ENCODE data around the gene AK8. TPM values are rescaled to one million over a fixed set of nuclear protein-coding genes. Genes with fewer than 3 reads are reported as not detected.

Gene AK8
- total RNA-seq, 1 experiment from 2014 or later = 0.88 TPM

GRCh38 chr9:132861666-132862065 lies 16.4 kb downstream of the AK8 start:
- ChIA-PET POLR2A (no interaction called here), CTCF (no interaction called here)
- no peaks in the 10 kb centered on the region for H3K9me3 Mint-ChIP-seq (ENCODE audit: unreplicated experiment)
- Histone ChIP-seq H3K36me3 (ENCODE audit: control insufficient read depth, insufficient read depth, low read length) (no peaks in the 10 kb centered on the region), H3K27me3 (replicated peaks; ENCODE audit: control insufficient read depth, insufficient read depth, low read length) (no peaks in the 10 kb centered on the region; the same call in 1 of the 2 replicates), H3K4me1 (no peaks in the 10 kb centered on the region), H3K9me3 (no peaks in the 10 kb centered on the region), H3K4me3 (ENCODE audit: low read depth, low read length) (no peak overlapping the region)
- H3K4me3 Mint-ChIP-seq (ENCODE audit: unreplicated experiment) = no peak overlapping the region
- no peak for TF ChIP-seq CTCF (IDR thresholded peaks at IDR 0.05; ENCODE audit: insufficient read depth in 1 of 2, low read depth in 1 of 2, low read length in 1 of 2, severe bottlenecking in 1 of 2, unreplicated experiment in 1 of 2)
- H3K27ac Mint-ChIP-seq (ENCODE audit: unreplicated experiment) = no peak overlapping the region
- DNase-seq = no peak
- intact Hi-C loops (cut with micrococcal nuclease; ENCODE audit: unreplicated experiment) = no loop called here
- peaks cover 3% of the 10 kb centered on the region for H3K27me3 Mint-ChIP-seq (ENCODE audit: insufficient read depth, unreplicated experiment)
- BruUV-seq (replicated peaks) = no TSS peak
- no peaks in the 10 kb centered on the region for H3K36me3 Mint-ChIP-seq (ENCODE audit: insufficient read depth, unreplicated experiment)
- H3K4me1 Mint-ChIP-seq (ENCODE audit: low read depth, unreplicated experiment) = no peaks in the 10 kb centered on the region

GRCh38 chr9:132858751-132859150 lies 19.3 kb downstream of the AK8 start:
- BruUV-seq (replicated peaks) = no TSS peak
- H3K9me3 Mint-ChIP-seq (ENCODE audit: unreplicated experiment) = no peaks in the 10 kb centered on the region
- no peaks in the 10 kb centered on the region for H3K4me1 ChIP-seq
- H3K36me3 ChIP-seq (ENCODE audit: control insufficient read depth, insufficient read depth, low read length) = no peaks in the 10 kb centered on the region
- POLR2A ChIA-PET = no interaction called here
- no peak overlapping the region for H3K4me3 ChIP-seq (ENCODE audit: low read depth, low read length)
- no peak overlapping the region for H3K27ac Mint-ChIP-seq (ENCODE audit: unreplicated experiment)
- no peaks in the 10 kb centered on the region for H3K4me1 Mint-ChIP-seq (ENCODE audit: low read depth, unreplicated experiment)
- no peak for DNase-seq
- H3K9me3 ChIP-seq = no peaks in the 10 kb centered on the region
- H3K36me3 Mint-ChIP-seq (ENCODE audit: insufficient read depth, unreplicated experiment) = no peaks in the 10 kb centered on the region
- peaks cover 10% of the 10 kb centered on the region for H3K27me3 Mint-ChIP-seq (ENCODE audit: insufficient read depth, unreplicated experiment)
- no peaks in the 10 kb centered on the region; the same call in 1 of the 2 replicates for H3K27me3 ChIP-seq (replicated peaks; ENCODE audit: control insufficient read depth, insufficient read depth, low read length)
- no peak overlapping the region for H3K4me3 Mint-ChIP-seq (ENCODE audit: unreplicated experiment)
- CTCF ChIA-PET = no interaction called here
- TF ChIP-seq CTCF (IDR thresholded peaks at IDR 0.05; ENCODE audit: insufficient read depth in 1 of 2, low read depth in 1 of 2, low read length in 1 of 2, severe bottlenecking in 1 of 2, unreplicated experiment in 1 of 2) = no peak
- intact Hi-C loops (cut with micrococcal nuclease; ENCODE audit: unreplicated experiment) = no loop called here

DNA sequence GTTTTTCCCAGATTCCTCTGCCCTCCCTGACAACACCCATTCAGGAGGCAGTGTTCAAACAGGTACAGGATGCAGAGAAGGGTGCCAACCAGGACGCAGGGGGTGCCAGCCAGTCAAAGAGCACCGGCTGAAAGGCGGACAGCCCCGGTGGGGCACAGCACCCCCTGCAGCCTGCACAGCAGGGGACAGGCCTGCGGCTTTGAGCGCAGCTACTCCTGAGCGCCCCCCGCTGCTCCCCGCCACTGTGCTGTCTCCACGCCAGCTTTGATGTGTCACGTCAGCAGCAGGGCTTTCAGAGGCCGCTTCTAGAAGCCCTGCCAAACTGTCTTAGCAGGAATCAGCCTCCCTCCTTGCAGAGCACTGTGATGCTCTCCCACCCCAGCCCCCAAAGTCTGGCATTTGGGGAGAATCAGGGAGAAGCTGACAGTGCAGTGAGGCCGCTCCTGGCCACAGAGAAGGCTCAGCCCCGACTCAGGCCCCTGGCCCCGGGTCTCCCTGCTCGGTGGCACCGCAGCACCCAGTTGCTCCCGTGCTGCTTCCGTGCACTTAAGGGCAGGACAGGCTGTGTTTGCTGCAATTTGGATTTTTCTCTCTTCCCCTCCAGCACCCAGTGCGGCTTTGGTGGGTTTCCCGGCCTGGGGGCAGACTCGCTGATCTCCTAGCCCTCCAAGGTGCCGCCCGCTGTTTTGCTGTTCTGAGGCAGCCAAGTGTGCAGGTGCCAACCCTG lies 20.3 kb downstream of the AK8 start:
- no peaks in the 10 kb centered on the region for H3K36me3 Mint-ChIP-seq (ENCODE audit: insufficient read depth, unreplicated experiment)
- TF ChIP-seq CTCF (IDR thresholded peaks at IDR 0.05; ENCODE audit: insufficient read depth in 1 of 2, low read depth in 1 of 2, low read length in 1 of 2, severe bottlenecking in 1 of 2, unreplicated experiment in 1 of 2) = peak in 1 of 2 experiments; percentile 16
- ChIA-PET CTCF (no interaction called here), POLR2A (no interaction called here)
- intact Hi-C loops (cut with micrococcal nuclease; ENCODE audit: unreplicated experiment) = no loop called here
- Histone ChIP-seq H3K36me3 (ENCODE audit: control insufficient read depth, insufficient read depth, low read length) (no peaks in the 10 kb centered on the region), H3K4me3 (ENCODE audit: low read depth, low read length) (no peak overlapping the region), H3K9me3 (no peaks in the 10 kb centered on the region), H3K4me1 (no peaks in the 10 kb centered on the region), H3K27me3 (replicated peaks; ENCODE audit: control insufficient read depth, insufficient read depth, low read length) (no peaks in the 10 kb centered on the region; the same call in 1 of the 2 replicates)
- no peak overlapping the region for H3K4me3 Mint-ChIP-seq (ENCODE audit: unreplicated experiment)
- no peaks in the 10 kb centered on the region for H3K4me1 Mint-ChIP-seq (ENCODE audit: low read depth, unreplicated experiment)
- DNase-seq = peak in 1 of 2 experiments; percentile 14
- BruUV-seq (replicated peaks) = no TSS peak
- H3K9me3 Mint-ChIP-seq (ENCODE audit: unreplicated experiment) = no peaks in the 10 kb centered on the region
- no peak overlapping the region for H3K27ac Mint-ChIP-seq (ENCODE audit: unreplicated experiment)
- H3K27me3 Mint-ChIP-seq (ENCODE audit: insufficient read depth, unreplicated experiment) = peaks cover 10% of the 10 kb centered on the region

Measured in Caco-2 (cell line).